Inflammatory macrophage (primary cell): ENCODE measurements around the gene POLE4.

Experiments
- DNase-seq, 2 donors: peaks; one replicate each; pipeline ENCODE4 v3.0.0-alpha.2; 2020 to 2022

POLE4 gene

GRCh38 chr2:74941284-74941683 lies 17.2 kb upstream of the POLE4 start:
- no peak for DNase-seq

- no peak for DNase-seq
These were observed 16.2 kb upstream of the POLE4 start for GRCh38 chr2:74942263-74942662.

DNA sequence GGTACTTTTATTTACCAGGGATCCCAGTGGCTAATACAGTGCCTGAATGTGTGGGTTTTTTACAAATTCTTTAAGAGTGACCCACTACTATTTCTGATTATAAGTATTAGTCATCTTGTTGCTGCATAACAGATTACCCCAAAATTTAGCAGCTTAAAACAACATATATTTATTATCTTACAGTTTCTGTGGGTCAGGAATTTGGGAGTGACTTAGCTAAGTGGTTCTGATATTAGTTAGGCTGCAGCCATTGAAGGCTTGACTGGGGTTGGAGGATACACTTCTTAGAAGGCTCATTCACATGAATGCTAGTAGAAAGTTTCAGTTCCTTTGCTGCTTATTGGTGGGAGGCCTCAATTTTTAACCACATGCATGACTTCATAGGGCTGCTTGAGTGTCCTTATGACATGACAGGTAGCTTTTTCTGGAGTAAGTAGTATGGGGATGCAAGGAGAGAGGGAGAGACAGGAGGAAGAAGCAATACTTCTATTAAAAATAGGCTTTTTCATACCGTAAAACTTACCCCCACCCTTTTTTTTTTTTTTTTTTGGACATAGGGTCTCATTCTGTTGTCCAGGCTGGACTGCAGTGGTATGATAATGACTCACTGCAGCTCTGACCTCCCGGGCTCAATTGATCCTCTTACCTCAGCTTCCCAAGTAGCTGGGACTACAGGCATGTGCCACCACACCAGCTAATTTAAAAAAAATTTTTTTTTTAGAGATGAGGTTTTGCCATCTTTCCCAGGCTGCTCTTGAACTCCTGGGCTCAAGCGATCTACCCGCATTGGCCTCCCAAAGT lies 13.3 kb upstream of the POLE4 start:
- DNase-seq = peak; percentile 68 to 78

DNA sequence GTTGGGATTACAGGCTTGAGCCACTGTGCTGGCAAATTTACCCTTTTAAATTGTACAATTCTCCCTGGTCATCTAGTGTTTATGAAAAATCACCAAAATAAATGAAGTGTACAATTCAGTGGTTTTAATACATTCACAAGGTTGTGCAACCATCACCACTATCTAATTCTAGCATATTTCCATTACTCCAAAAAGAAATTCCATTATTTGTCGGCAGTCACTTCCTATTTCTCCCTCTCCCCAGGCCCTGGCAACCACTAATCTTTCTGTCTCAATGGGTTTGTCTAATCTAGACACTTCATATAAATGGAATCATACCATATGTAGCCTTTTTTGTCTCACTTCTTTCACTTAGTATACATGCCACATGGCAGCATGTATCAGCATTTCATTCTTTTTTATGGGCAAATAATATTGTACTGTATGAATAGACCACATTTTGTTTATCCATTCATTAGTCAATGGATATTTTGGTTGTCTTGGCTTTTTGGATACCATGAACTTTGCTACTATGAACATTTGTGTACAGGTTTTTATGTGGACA lies 12.6 kb upstream of the POLE4 start:
- no peak for DNase-seq

DNA sequence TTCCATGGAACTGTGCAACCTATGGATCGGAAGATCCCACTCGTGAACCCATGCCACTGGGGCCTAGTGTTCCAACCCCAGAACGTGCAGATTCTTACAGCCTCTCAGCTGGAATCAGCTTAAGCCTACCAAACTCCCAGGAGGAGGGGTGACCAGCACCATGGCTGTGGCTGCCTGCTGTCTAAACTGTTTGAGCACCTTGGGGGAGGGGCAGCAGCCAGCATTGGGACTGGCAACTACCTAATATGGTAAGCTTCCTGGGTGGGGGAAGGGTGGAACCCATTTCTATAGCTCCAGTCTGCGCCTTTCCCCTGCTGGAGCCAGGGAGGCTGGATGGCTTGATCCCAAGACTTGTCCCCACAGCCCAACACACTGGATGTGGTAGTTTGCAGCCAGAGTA lies 10.7 kb upstream of the POLE4 start:
- no peak for DNase-seq

DNA sequence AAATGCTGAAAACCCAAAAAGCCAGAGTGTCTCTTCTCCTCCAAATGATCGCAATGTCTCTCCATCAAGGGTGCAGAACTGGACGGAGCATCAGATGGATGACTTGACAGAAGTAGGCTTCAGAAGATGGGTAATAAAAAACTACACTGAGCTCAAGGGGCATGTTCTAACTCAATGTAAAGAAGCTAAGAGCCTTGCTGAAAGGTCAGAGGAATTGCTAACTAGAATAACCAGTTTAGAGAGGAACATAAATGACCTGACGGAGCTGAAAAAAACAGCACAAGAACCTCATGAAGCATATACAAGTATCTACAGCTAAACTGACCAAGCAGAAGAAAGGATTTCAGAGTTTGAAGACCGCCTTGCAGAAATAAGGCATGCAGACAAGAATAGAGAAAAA lies 9.7 kb upstream of the POLE4 start:
- DNase-seq = no peak

- DNase-seq = no peak
These were observed 7.2 kb upstream of the POLE4 start for GRCh38 chr2:74951211-74951754.

- no peak for DNase-seq
These were observed 5.9 kb upstream of the POLE4 start for GRCh38 chr2:74952575-74952974.

DNA sequence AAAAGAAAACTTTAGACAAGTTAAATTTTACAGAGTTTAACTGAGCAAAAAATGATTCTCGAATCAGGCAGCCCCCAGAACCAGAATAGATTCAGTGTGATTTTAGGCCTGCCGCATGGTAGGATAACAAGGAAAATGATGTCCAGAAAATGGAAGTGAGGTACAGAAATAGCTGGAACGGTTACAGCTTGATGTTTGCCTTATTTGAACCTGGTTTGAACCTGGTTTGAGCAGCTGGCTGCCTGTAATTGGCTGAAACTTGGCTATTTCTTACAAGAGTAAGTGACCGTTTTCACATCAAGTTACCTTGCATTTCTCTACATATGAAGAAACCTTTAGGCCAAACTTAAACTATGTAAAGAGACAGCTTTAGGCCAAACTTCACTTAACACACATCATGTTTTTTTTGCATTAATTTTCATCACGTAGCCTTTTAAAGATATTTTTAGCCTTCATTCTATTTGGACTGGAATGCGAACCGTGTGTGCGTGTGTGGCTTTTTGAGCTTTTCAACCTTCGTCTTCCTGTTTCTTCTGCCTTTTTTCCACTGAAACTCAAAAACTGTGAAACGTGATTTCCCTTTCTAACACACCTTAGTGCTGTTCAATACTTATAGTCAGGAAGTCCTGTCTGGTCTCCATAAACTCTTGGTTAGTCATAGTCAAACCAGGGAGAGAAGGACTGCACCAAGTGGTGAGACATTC lies 4.5 kb upstream of the POLE4 start:
- DNase-seq = no peak

DNA sequence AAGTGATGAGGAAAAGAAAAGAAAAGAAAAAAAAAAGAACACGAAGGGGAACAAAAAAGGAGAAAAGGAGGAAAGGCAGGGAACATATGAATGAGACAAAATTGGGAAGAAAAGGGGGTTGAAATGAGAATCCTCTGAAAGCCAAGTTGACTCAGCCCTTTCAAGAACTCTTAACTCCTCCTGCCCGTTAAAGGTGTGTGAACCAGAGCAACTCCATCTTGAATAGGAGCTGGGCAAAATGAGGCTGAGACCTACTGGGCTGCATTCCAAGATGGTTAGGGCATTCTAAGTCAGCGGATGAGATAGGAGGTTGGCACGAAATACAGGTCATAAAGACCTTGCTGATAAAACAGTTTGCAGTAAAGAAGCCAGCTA lies 4.0 kb upstream of the POLE4 start:
- no peak for DNase-seq

GRCh38 chr2:74957886-74958273 lies 563 bp upstream of the POLE4 start:
- DNase-seq = peak; percentile 70 to 80

DNA sequence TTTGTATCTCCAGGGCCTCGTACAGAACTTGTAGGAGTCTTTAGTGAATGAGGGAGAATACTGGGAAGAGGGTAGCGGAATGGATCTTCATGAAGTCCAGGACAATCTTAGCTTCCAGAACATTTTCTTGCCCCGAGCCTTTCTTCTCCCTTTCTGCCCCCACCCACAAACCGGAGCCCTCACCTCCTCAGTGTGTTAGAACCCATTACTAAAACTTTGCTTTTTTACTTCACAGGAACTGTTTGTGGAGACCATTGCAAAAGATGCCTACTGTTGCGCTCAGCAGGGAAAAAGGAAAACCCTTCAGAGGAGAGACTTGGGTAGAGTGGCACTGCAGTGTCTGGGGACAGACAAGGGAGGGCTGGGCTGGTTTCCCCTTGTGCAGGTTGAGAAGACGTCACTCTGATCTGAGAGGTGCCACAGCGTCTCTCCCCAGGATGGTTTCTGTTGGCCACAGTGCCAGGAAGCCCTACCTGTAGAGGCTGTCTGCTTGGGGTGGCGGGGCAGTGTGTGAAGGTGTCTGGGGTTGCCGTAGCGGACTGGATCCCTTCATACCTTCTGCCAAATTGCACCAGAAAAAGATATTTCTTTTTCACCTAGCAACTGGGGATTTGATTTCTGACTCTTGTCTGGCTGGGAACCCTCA lies 786 bp downstream of the POLE4 start:
- DNase-seq = no peak

GRCh38 chr2:74966887-74967286 lies 8.4 kb downstream of the POLE4 start:
- DNase-seq = no peak

- no peak for DNase-seq
These were observed 16.6 kb downstream of the POLE4 start for GRCh38 chr2:74975016-74975415.

DNA sequence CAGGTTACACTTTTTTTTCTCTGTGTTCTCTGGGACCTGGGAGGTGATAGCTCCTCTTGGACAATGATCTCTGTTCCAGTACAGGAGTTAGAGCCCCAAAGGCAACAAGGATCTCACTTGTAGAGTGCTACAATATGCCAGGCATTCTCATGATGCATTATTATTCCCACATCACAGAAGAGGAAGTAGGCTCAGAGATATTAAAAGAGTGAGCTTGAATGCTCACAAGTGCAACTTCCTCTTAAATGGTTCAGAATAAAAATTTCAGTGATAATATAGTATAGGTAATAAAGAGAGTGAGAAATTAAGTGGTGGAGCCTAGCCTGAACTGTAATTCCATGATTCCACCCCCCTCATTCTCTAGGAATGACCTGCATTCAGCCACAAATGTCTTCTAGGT lies 21.4 kb downstream of the POLE4 start:
- DNase-seq = peak; percentile 52 to 61

DNA sequence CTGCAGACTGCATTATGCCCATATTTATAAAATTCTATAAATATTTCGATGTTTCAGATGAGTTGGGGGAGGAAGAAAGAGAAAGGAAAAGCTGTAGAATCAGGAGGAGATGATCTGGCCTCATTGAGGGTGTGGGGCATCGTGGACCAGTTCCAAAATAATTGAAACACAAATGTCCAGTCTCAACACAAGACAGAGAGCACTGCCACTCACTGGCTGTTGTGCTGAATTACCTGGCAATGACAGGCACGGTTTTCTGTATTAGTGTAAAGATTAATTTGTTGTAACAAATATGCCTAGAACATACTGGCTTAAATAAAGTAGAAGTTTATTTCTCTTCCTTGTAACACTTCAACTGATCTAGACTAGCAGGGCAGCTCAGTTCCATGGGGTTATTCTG lies 24.1 kb downstream of the POLE4 start:
- no peak for DNase-seq

DNA sequence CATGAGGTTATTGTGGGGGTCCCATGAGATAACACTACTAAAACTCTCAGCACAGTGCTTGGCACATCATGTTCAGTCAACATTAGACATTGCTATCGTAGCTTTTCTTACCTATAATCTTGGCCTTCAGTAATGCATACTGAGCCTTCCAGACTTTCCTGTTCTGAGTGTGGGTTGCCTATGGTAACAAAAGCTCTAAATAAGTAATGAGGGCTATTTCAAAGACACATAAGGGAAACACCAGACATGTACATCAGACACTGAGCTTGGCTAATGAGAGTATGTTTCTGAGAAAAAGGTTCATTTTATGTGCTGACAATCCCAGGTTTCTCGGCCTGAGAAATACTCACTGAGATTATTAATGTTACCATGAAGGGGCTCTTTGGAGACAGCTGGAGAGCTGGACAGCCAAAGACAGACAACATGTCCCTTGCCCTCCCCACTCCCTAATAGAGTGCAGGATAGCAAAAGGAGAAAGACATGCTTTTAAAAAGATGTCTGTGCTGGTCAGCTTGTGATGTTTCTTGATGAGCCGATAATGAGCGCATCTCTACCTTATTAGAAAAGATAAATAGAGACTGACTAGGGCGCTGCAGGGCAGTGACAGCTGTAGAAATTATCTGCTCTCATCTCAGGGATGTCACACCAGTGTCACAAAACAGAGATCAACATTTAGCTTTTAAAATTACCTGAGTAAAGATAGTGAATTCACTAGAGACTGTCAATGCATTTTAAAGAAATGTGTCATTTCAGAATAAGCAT lies 25.4 kb downstream of the POLE4 start:
- DNase-seq = no peak

- no peak for DNase-seq
These were observed 26.6 kb downstream of the POLE4 start for GRCh38 chr2:74984947-74985637.

DNA sequence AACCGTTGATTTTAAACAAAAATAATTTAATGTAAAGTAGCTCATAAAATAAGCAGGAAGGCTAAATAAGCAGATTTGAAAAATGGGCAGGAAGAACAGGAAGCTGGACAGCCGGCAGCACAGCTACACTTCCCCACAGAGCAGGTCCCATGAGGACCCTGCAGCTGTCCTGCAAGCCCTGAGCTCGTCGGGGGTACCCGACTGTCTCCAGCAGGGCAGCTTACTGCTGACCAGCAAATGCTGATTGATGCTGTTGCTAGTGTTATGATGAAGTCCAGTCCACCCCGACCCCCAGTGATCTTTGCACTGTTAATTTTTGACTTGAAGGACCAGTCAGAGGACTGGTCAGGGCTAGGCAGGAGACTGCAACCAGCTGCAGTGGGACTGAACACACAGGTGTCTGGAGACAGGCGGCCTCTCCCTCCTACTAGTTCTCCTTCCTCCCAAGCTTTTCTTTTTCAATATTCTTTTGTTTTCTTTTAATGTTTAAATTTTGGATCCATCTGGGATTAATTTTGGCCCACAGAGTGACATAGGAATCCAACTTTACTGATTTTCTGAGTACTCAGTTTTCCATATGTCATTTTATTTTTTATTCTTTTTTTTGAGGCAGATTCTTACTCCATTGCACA lies 27.7 kb downstream of the POLE4 start:
- no peak for DNase-seq

DNA sequence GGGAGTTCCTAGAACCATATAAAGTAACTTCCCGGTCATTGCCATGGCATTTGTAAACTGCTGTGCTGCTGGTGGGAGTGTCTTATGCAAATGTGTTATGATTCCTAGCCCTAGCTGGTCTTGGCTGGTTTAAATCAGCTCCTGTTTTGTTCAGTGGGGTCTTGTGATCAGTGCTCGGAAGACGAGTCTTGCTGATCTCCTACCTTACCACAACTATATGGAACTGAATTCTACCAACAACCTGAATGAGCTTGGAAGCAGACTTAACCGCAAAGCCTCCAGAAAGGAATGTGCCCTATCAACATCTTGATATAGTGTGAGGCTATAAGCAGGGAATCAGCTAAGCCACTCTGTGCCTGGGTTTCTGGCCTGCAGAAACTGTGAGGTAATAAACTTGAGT lies 33.5 kb downstream of the POLE4 start:
- DNase-seq = no peak

DNA sequence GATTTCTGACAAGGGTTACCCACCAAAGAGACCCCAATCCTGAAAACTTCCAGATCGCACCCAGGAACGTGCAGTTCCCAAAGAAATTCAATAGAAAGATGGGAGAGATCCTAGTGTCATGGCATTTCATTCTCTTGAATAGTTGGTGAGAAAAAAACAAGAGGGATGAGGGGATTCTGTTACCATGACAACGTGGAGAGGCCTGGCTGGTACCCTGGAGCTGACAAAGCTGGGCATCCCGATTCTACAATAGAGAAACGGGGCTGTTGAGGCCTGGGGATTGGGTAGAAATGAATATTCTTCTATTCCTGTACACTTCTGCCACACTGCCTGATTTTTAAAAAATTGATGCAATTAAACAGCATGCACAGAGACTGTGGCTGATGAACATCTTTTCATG lies 41.0 kb downstream of the POLE4 start:
- DNase-seq = no peak
